Body of pancreas (tissue), 4 donors: Measurements from ENCODE around the gene SIRPA. TPM values are rescaled to one million over a fixed set of nuclear protein-coding genes. Genes with fewer than 3 reads are reported as not detected.

ENCODE experiments used
- ATAC-seq: fragments of 150-250 bp; one replicate; pipeline ENCODE4 v1.9.1; 2016
- DNase-seq, 4 donors: peaks; one replicate each; pipeline ENCODE4 v3.0.0-alpha.2; 2019
- H3K27ac ChIP-seq, 4 donors: fragments of 200-600 bp; sonication (generic); 1 replicate in 3 of 4; 2 replicates in 1 of 4; pipeline versions ENCODE4 v1.5.1 to v1.6.1; 2016 to 2019; ENCODE audit warnings: mild to moderate bottlenecking in 1 of 4, mixed read lengths in 1 of 4, moderate library complexity in 1 of 4
- H3K27me3 ChIP-seq, 2 donors: fragments of 200-600 bp; sonication (generic); one replicate each; pipeline ENCODE4 v1.6.0; 2016; ENCODE audit warnings: mild to moderate bottlenecking in 1 of 2
- H3K36me3 ChIP-seq, 2 donors: fragments of 200-600 bp; sonication (generic); replicated peaks in 1 of 2; 2 replicates each; pipeline ENCODE4 v1.5.1; 2016; ENCODE audit warnings: low read depth in 2 of 2; ENCODE audit not compliant: insufficient read depth in 1 of 2
- H3K4me1 ChIP-seq: fragments of 200-600 bp; sonication (generic); one replicate; pipeline ENCODE4 v1.6.0; 2016
- H3K4me3 ChIP-seq, 2 donors: fragments of 200-600 bp; sonication (generic); 1 replicate in 1 of 2; 2 replicates in 1 of 2; pipeline ENCODE4 v1.5.1; 2016 to 2019
- H3K9me3 ChIP-seq, 3 donors: fragments of 200-600 bp; sonication (generic); 1 replicate in 2 of 3; 2 replicates in 1 of 3; pipeline ENCODE4 v1.5.1; 2016
- CTCF ChIP-seq, 7 experiments: fragments of 450-650 bp in 4 of 7; fragments of 200-600 bp in 3 of 7; sonication (generic) in 3 of 7; IDR thresholded peaks; one replicate each; pipeline ENCODE4 v1.5.1; 2016 to 2019; ENCODE audit warnings: antibody characterized with exemption in 7 of 7
- POLR2A ChIP-seq, 3 donors: fragments of 450-650 bp; IDR thresholded peaks; one replicate each; pipeline ENCODE4 v1.6.1; 2016; ENCODE audit warnings: antibody characterized with exemption in 3 of 3, mild to moderate bottlenecking in 2 of 3
- WGBS, 2 donors: methylation state at CpG; one replicate each; pipeline ENCODE4 v1.1.5; 2017; 5-methylcytosine and 5-hydroxymethylcytosine counted together
- intact Hi-C: fragments of 100-400 bp; cut with DNase I; formaldehyde crosslinking; loops from one replicate; pipeline ENCODE4 v1.15.1; 2023
- total RNA-seq, 2 donors: library from RNA; depleted of rRNA; stranded (reverse); fragments of >200 nt; gene quantifications; one replicate each; pipeline ENCODE4 v1.1.0, GENCODE V29; 2016

SIRPA gene
- total RNA-seq, 2 donors from 2014 or later = 15.0 to 20.1 TPM

- Histone ChIP-seq H3K4me1 (peaks cover 30% of the 10 kb centered on the region), H3K27ac (peak overlapping the region in 2 of 4 donors; percentile 36 to 45), H3K9me3 (no peaks in the 10 kb centered on the region), H3K4me3 (no peak overlapping the region), H3K27me3 (no peaks in the 10 kb centered on the region), H3K36me3 (no peaks in the 10 kb centered on the region)
- DNase-seq = no peak
- intact Hi-C loops = no loop called here
- no peak for TF ChIP-seq POLR2A (IDR thresholded peaks at IDR 0.05)
- TF ChIP-seq CTCF (IDR thresholded peaks at IDR 0.05) = no peak
- ATAC-seq = no peak
These were observed 27.6 kb downstream of the SIRPA start for GRCh38 chr20:1922786-1923185.

- peaks cover 23% of the 10 kb centered on the region for H3K4me1 ChIP-seq
- H3K36me3 ChIP-seq = no peaks in the 10 kb centered on the region
- intact Hi-C loops = no loop called here
- H3K27me3 ChIP-seq = no peaks in the 10 kb centered on the region
- H3K4me3 ChIP-seq = no peak overlapping the region
- H3K9me3 ChIP-seq = no peaks in the 10 kb centered on the region
- TF ChIP-seq CTCF (IDR thresholded peaks at IDR 0.05) (no peak), POLR2A (IDR thresholded peaks at IDR 0.05) (no peak)
- WGBS, 2 donors = 79 to 80% methylated on average over 13 of the region's 13 CpGs
- DNase-seq (no peak), ATAC-seq (no peak)
- H3K27ac ChIP-seq = peak overlapping the region in 1 of 4 donors; percentile 25
These were observed 30.0 kb downstream of the SIRPA start for GRCh38 chr20:1924910-1925861.

- intact Hi-C loops = no loop called here
- H3K27ac ChIP-seq = no peak overlapping the region
- H3K36me3 ChIP-seq = no peaks in the 10 kb centered on the region
- H3K4me3 ChIP-seq = no peak overlapping the region
- H3K4me1 ChIP-seq = peaks cover 20% of the 10 kb centered on the region
- no peak for TF ChIP-seq CTCF (IDR thresholded peaks at IDR 0.05)
- no peak for TF ChIP-seq POLR2A (IDR thresholded peaks at IDR 0.05)
- H3K9me3 ChIP-seq = no peaks in the 10 kb centered on the region
- peak; percentile 35 for ATAC-seq
- no peaks in the 10 kb centered on the region for H3K27me3 ChIP-seq
- DNase-seq = peak in 2 of 4 donors; percentile 39
- WGBS, 2 donors = 41 to 48% methylated on average over 5 of the region's 5 CpGs
These were observed 31.0 kb downstream of the SIRPA start for GRCh38 chr20:1926237-1926636.

GRCh38 chr20:1927217-1927616, 32.0 kb downstream of the SIRPA start:
- Histone ChIP-seq H3K27ac (no peak overlapping the region), H3K4me1 (peaks cover 20% of the 10 kb centered on the region), H3K9me3 (no peaks in the 10 kb centered on the region), H3K36me3 (no peaks in the 10 kb centered on the region), H3K27me3 (no peaks in the 10 kb centered on the region), H3K4me3 (no peak overlapping the region)
- WGBS, 2 donors = 46 to 51% methylated on average over 8 of the region's 8 CpGs
- intact Hi-C loops = no loop called here
- no peak for DNase-seq
- TF ChIP-seq CTCF (IDR thresholded peaks at IDR 0.05) = no peak
- TF ChIP-seq POLR2A (IDR thresholded peaks at IDR 0.05) = no peak
- no peak for ATAC-seq
